Measurements from ENCODE around the gene RBBP8NL. TPM values are rescaled to one million over a fixed set of nuclear protein-coding genes. Genes with fewer than 3 reads are reported as not detected.

RBBP8NL gene
- total RNA-seq, 1 experiment from 2014 or later = 0.28 TPM

- Histone ChIP-seq H3K4me2 (ENCODE audit: insufficient read depth, insufficient read length, low read length) (no peak overlapping the region), H2AK5ac (ENCODE audit: insufficient read length, low read length) (no peak overlapping the region), H3K23ac (ENCODE audit: insufficient read length, low read depth, low read length) (no peak overlapping the region), H3K79me1 (ENCODE audit: insufficient read depth, low read depth, low read length, poor library complexity, severe bottlenecking) (no peaks in the 10 kb centered on the region), H3K9ac (ENCODE audit: extremely low read depth, insufficient read length, low read length) (no peak overlapping the region), H4K8ac (replicated peaks; ENCODE audit: insufficient read length, low read depth, low read length) (no peak overlapping the region), H3K79me2 (ENCODE audit: insufficient read depth, low read length) (no peaks in the 10 kb centered on the region), H3K18ac (ENCODE audit: insufficient read length, low read depth, low read length) (no peak overlapping the region), H2BK120ac (ENCODE audit: low read depth, low read length, poor library complexity, severe bottlenecking) (no peak overlapping the region), H3K9me3 (ENCODE audit: control insufficient read depth, low read depth, low read length) (no peaks in the 10 kb centered on the region), H4K20me1 (ENCODE audit: control insufficient read depth, insufficient read depth, insufficient read length) (no peaks in the 10 kb centered on the region), H4K91ac (ENCODE audit: insufficient read length, low read depth, low read length) (no peak overlapping the region), H3T11ph (ENCODE audit: low read length) (no peak overlapping the region), H3K4ac (ENCODE audit: low read depth, low read length) (no peak overlapping the region), H2AFZ (ENCODE audit: low read length) (no peak overlapping the region), H3K23me2 (ENCODE audit: insufficient read length, low read depth, low read length, poor library complexity, severe bottlenecking) (no peaks in the 10 kb centered on the region), H2BK12ac (ENCODE audit: insufficient read length, low read depth, low read length) (no peak overlapping the region), H3K14ac (ENCODE audit: insufficient read depth, low read length) (no peak overlapping the region; the same call in 1 of the 2 replicates), H2BK5ac (ENCODE audit: insufficient read length, low read length) (no peak overlapping the region), H2BK15ac (ENCODE audit: low read depth, low read length) (no peak overlapping the region), H4K5ac (ENCODE audit: insufficient read length, low read depth, low read length) (no peak overlapping the region), H3K56ac (ENCODE audit: insufficient read length, low read depth, low read length) (no peak overlapping the region), H2BK20ac (ENCODE audit: low read depth, low read length, poor library complexity, severe bottlenecking) (no peak overlapping the region), H3K27ac (ENCODE audit: insufficient read length, low read depth, low read length) (no peak overlapping the region), H3K4me1 (ENCODE audit: insufficient read depth, low read length) (no peaks in the 10 kb centered on the region), H3K27me3 (ENCODE audit: insufficient read depth, low read length) (no peaks in the 10 kb centered on the region)
- Mint-ChIP-seq H3K36me3 (ENCODE audit: insufficient read depth in 1 of 3, low read depth in 3 of 3) (no peaks in the 10 kb centered on the region), H3K4me3 (no peak overlapping the region), H3K27me3 (ENCODE audit: low read depth) (peaks cover 2% of the 10 kb centered on the region), H3K4me1 (peaks cover 3 to 5% of the 10 kb centered on the region in 2 experiments; a peak in 3 of 4 replicates), H3K27ac (peak overlapping the region in 1 of 3 experiments; percentile 79; a peak in 1 of 7 replicates), H3K9me3 (no peaks in the 10 kb centered on the region)
- TF ChIP-seq CTCF (conservative IDR thresholded peaks at IDR 0.05) = no peak
- WGBS (ENCODE audit: extremely low coverage, insufficient read length, low lambda C conversion rate) = no CpG with 5 or more reads among the region's 15 CpGs
- DNase-seq = no peak
These were observed 35.7 kb upstream of the RBBP8NL start for GRCh38 chr20:62462976-62463592.

Data from H9 (cell line).